GM12878 (cell line): ENCODE data around the gene MAD2L2. TPM values are rescaled to one million over a fixed set of nuclear protein-coding genes. Genes with fewer than 3 reads are reported as not detected.

Experiments
- ATAC-seq: fragments of 200-7000 bp; cut with Tn5 transposase; 3 replicates; pipeline ENCODE4 v1.9.1; 2020; ENCODE audit warnings: mild to moderate bottlenecking, moderate library complexity
- BruUV-seq: library from RNA; stranded (reverse); fragments of 400-500 nt; replicated peaks from 2 replicates; lab custom pipeline; 2021; lab: Mats Ljungman, UMichigan
- CTCF ChIA-PET: fragments of 300-600 bp; sonication (Branson Sonifier 250); formaldehyde crosslinking; extraction: SDS; loops from one replicate; lab custom pipeline; 2021; ENCODE audit warnings: inconsistent platforms; lab: Yijun Ruan, JAX
- POLR2A ChIA-PET: fragments of 350-600 bp; formaldehyde crosslinking; extraction: SDS; loops from one replicate; lab custom pipeline; 2021; ENCODE audit warnings: inconsistent platforms; lab: Charles Lee
- RAD21 ChIA-PET: fragments of 300-600 bp; sonication (Branson Sonifier 250); formaldehyde crosslinking; loops from one replicate; lab custom pipeline; 2023; ENCODE audit warnings: antibody characterized with exemption; ENCODE audit not compliant: unreplicated experiment; lab: Charles Lee
- SMC1A ChIA-PET: fragments of 300-600 bp; sonication (Branson Sonifier 250); formaldehyde crosslinking; loops from one replicate; lab custom pipeline; 2023; ENCODE audit not compliant: unreplicated experiment, uncharacterized antibody; lab: Charles Lee
- DNase-seq: peaks from one replicate; pipeline ENCODE4 v3.0.0-alpha.2; 2011; ENCODE audit warnings: low read depth, low spot score
- FAIRE-seq: peaks from 3 replicates; lab custom pipeline; 2011; peaks lifted over from hg19 to GRCh38; lab: Jason Lieb, UNC
- H2AFZ ChIP-seq: 2 replicates; pipeline ENCODE4 v1.6.0; 2011; ENCODE audit warnings: low read depth, low read length, control low read depth; ENCODE audit not compliant: control insufficient read depth
- H3K27ac ChIP-seq: 2 replicates; pipeline ENCODE4 v1.5.1; 2011; ENCODE audit warnings: control low read depth; ENCODE audit not compliant: control insufficient read depth, insufficient read depth
- H3K27me3 ChIP-seq, 2 experiments: replicated peaks in 1 of 2; 2 replicates each; pipeline versions ENCODE4 v1.6.0 to v1.6.1; 2011; ENCODE audit warnings: low read length in 1 of 2; ENCODE audit not compliant: control insufficient read depth in 2 of 2, insufficient read depth in 2 of 2
- H3K36me3 ChIP-seq, 2 experiments: 2 replicates each; pipeline ENCODE4 v1.5.1; 2011; ENCODE audit warnings: low read length in 1 of 2; ENCODE audit not compliant: control insufficient read depth in 2 of 2, insufficient read depth in 2 of 2
- H3K4me1 ChIP-seq: 2 replicates; pipeline ENCODE4 v1.6.1; 2011; ENCODE audit warnings: mild to moderate bottlenecking, low read length, moderate library complexity, mixed read lengths; ENCODE audit not compliant: control insufficient read depth, insufficient read depth
- H3K4me2 ChIP-seq: 2 replicates; pipeline ENCODE4 v1.6.0; 2011; ENCODE audit warnings: control low read depth; ENCODE audit not compliant: control insufficient read depth, insufficient read depth
- H3K4me3 ChIP-seq: fragments of 200-600 bp; sonication (generic); 2 replicates; pipeline ENCODE4 v1.5.1; 2016
- H3K79me2 ChIP-seq: 2 replicates; pipeline ENCODE4 v1.6.0; 2011; ENCODE audit warnings: low read length; ENCODE audit not compliant: control insufficient read depth, insufficient read depth
- H3K9ac ChIP-seq: 2 replicates; pipeline ENCODE4 v1.8.0; 2011; ENCODE audit warnings: low read length, control low read depth, mixed read lengths; ENCODE audit not compliant: control insufficient read depth, insufficient read depth
- H3K9me3 ChIP-seq: replicated peaks from 3 replicates; pipeline ENCODE4 v1.5.1; 2011; ENCODE audit warnings: mild to moderate bottlenecking, low read length; ENCODE audit not compliant: control insufficient read depth, insufficient read depth
- H4K20me1 ChIP-seq: 2 replicates; pipeline ENCODE4 v1.6.0; 2011; ENCODE audit not compliant: control insufficient read depth, insufficient read depth
- ASH2L ChIP-seq: fragments of 300-600, 200-600 bp; sonication (generic); IDR thresholded peaks from 2 replicates; pipeline ENCODE4 v1.6.1; 2017; ENCODE audit warnings: low read depth, mild to moderate bottlenecking, borderline replicate concordance
- ATF7 ChIP-seq: fragments of 450-650 bp; IDR thresholded peaks from 2 replicates; pipeline ENCODE4 v1.6.1; 2016; ENCODE audit warnings: low read depth, mild to moderate bottlenecking
- CREM ChIP-seq: IDR thresholded peaks from 2 replicates; pipeline ENCODE4 v1.6.1; 2014; ENCODE audit warnings: antibody characterized with exemption, low read depth
- DPF2 ChIP-seq: fragments of 450-650 bp; IDR thresholded peaks from 2 replicates; pipeline ENCODE4 v1.6.1; 2017; ENCODE audit warnings: mild to moderate bottlenecking
- HDAC6 ChIP-seq: fragments of 200-600 bp; sonication (generic); IDR thresholded peaks from one replicate; pipeline ENCODE4 v1.8.0; 2017; ENCODE audit warnings: antibody characterized with exemption; ENCODE audit not compliant: unreplicated experiment
- HSF1 ChIP-seq: fragments of 150-350 bp; IDR thresholded peaks from 2 replicates; pipeline ENCODE4 v1.6.1; 2014; ENCODE audit warnings: mild to moderate bottlenecking, low read depth, low read length
- MYB ChIP-seq: fragments of 150-350 bp; IDR thresholded peaks from 2 replicates; pipeline ENCODE4 v1.6.1; 2014; ENCODE audit warnings: mild to moderate bottlenecking, low read depth, low read length, borderline replicate concordance
- POU2F2 ChIP-seq: IDR thresholded peaks from 3 replicates; pipeline ENCODE4 v1.6.1; 2011; ENCODE audit warnings: low read depth, mild to moderate bottlenecking, low read length, borderline replicate concordance
- RCOR1 ChIP-seq: conservative IDR thresholded peaks from 2 replicates; pipeline ENCODE4 v1.6.1; 2012; ENCODE audit warnings: low read depth, low read length, improper control_type of control experiment
- SMAD5 ChIP-seq: IDR thresholded peaks from 2 replicates; pipeline ENCODE4 v1.6.1; 2016; ENCODE audit warnings: antibody characterized with exemption, low read depth
- SUZ12 ChIP-seq: fragments of 200-600 bp; sonication (generic); IDR thresholded peaks from one replicate; pipeline ENCODE4 v1.6.1; 2018; ENCODE audit warnings: antibody characterized with exemption, mild to moderate bottlenecking; ENCODE audit not compliant: unreplicated experiment
- WGBS: methylation state at CpG from one replicate; pipeline ENCODE4 v1.1.6; 2016; ENCODE audit warnings: low lambda C conversion rate; ENCODE audit not compliant: insufficient replicate concordance, insufficient coverage; ENCODE audit errors: missing lambda C conversion rate; 5-methylcytosine and 5-hydroxymethylcytosine counted together
- in situ Hi-C: fragments of 300-500 bp; cut with MboI; formaldehyde crosslinking; loops from 9 replicates; pipeline ENCODE4 v1.14.3; 2018; ENCODE audit warnings: mixed read lengths
- intact Hi-C: fragments of 100-400 bp; cut with micrococcal nuclease; formaldehyde crosslinking; loops from one replicate; pipeline ENCODE4 v1.14.2; 2022; ENCODE audit not compliant: unreplicated experiment
- polyA plus RNA-seq, 11 experiments: library from polyadenylated mRNA; depleted of rRNA in 4 of 11; unstranded in 6 of 11; stranded (reverse) in 5 of 11; fragments of >200 nt; fragmentation: Nextera tagmentation in 4 of 11; fragmentation: Illumina TruSeq in 1 of 11; extraction: Ambion mirVana in 4 of 11; extraction: Trizol in 1 of 11; gene quantifications; 1 replicate in 1 of 11; 2 replicates in 10 of 11; pipeline versions ENCODE4 v1.2.1 to v1.2.3, GENCODE V29; 2011 to 2016; ENCODE audit warnings: inconsistent platforms in 2 of 11, missing spikeins in 2 of 11, low read depth in 1 of 11
- total RNA-seq, 4 experiments: library from RNA; depleted of rRNA in 3 of 4; stranded (reverse); fragments of >200 nt in 3 of 4; fragmentation: Illumina TruSeq in 1 of 4; extraction: Trizol in 1 of 4; gene quantifications; 2 replicates each; pipeline versions ENCODE4 v1.2.1 to v1.2.3, GENCODE V29; 2013 to 2021
- TF ChIP-seq, protein P1 (sequence below), 3 experiments: IDR thresholded peaks in 2 of 3; conservative IDR thresholded peaks in 1 of 3; 2 replicates each; pipeline ENCODE4 v1.5.1; 2011; ENCODE audit warnings: low read depth in 3 of 3, low read length in 3 of 3, mild to moderate bottlenecking in 3 of 3, control low read depth in 2 of 3, moderate library complexity in 2 of 3, inconsistent platforms in 1 of 3, mixed read lengths in 1 of 3; ENCODE audit not compliant: control insufficient read depth in 2 of 3, insufficient read depth in 1 of 3; ENCODE audit errors: extremely low read depth in 1 of 3

MAD2L2 gene
- total and polyA plus RNA-seq, 10 of the 15 experiments (the other 5 are each of a cell fraction or from before 2014, with no cell fraction given) = 3.5 to 95.0 (median 53.2) TPM

- ATAC-seq (no peak), DNase-seq (no peak), FAIRE-seq (no peak)
- in situ Hi-C loops = no loop called here
- no TSS peak for BruUV-seq
- 59% methylated on average over 15 of the region's 15 CpGs for WGBS
- H3K27ac ChIP-seq = no peak overlapping the region
- H3K9ac ChIP-seq = no peak overlapping the region
- H3K4me3 ChIP-seq = no peak overlapping the region
- no peak overlapping the region for H3K4me2 ChIP-seq
- POLR2A ChIA-PET = no interaction called here
- RAD21 ChIA-PET = no interaction called here
- no peaks in the 10 kb centered on the region for H3K9me3 ChIP-seq
- intact Hi-C loops = no loop called here
- TF ChIP-seq ATF7 (no peak), SMAD5 (no peak), HSF1 (no peak), HDAC6 (no peak), POU2F2 (no peak), ASH2L (no peak), CREM (no peak), MYB (no peak), SUZ12 (no peak), DPF2 (no peak), RCOR1 (no peak)
- TF ChIP-seq, protein P1, sequence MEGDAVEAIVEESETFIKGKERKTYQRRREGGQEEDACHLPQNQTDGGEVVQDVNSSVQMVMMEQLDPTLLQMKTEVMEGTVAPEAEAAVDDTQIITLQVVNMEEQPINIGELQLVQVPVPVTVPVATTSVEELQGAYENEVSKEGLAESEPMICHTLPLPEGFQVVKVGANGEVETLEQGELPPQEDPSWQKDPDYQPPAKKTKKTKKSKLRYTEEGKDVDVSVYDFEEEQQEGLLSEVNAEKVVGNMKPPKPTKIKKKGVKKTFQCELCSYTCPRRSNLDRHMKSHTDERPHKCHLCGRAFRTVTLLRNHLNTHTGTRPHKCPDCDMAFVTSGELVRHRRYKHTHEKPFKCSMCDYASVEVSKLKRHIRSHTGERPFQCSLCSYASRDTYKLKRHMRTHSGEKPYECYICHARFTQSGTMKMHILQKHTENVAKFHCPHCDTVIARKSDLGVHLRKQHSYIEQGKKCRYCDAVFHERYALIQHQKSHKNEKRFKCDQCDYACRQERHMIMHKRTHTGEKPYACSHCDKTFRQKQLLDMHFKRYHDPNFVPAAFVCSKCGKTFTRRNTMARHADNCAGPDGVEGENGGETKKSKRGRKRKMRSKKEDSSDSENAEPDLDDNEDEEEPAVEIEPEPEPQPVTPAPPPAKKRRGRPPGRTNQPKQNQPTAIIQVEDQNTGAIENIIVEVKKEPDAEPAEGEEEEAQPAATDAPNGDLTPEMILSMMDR (IDR thresholded peaks at IDR 0.05 in 2 of 3, conservative IDR thresholded peaks at IDR 0.05 in 1 of 3; ENCODE audit: control insufficient read depth in 2 of 3, extremely low read depth in 1 of 3, insufficient read depth in 1 of 3, low read depth in 3 of 3, low read length in 3 of 3) = no peak
- H4K20me1 ChIP-seq = no peaks in the 10 kb centered on the region
- no peak overlapping the region for H2AFZ ChIP-seq
- no peaks in the 10 kb centered on the region for H3K36me3 ChIP-seq
- H3K27me3 ChIP-seq = peaks cover 2 to 7% of the 10 kb centered on the region in 2 experiments
- H3K4me1 ChIP-seq = no peaks in the 10 kb centered on the region
- CTCF ChIA-PET = no interaction called here
- SMC1A ChIA-PET = no interaction called here
- no peaks in the 10 kb centered on the region for H3K79me2 ChIP-seq
Observed at GRCh38 chr1:11701551-11701961, 20.6 kb upstream of the MAD2L2 start.
